ENCODE measurements around the gene MSI2.

Gene MSI2

GRCh38 chr17:57622683-57623433 is 366.5 kb downstream of the MSI2 start:
- TF ChIP-seq CTCF (IDR thresholded peaks at IDR 0.05; ENCODE audit: control insufficient read depth, insufficient read depth, low read depth, low read length, missing control alignments): no peak
- peak; percentile 8 for DNase-seq (ENCODE audit: low read depth)
- no peak overlapping the region for H3K4me3 ChIP-seq (ENCODE audit: control insufficient read depth, low read depth, low read length)

- no peak for DNase-seq (ENCODE audit: low read depth)
- no peak overlapping the region for H3K4me3 ChIP-seq (ENCODE audit: control insufficient read depth, low read depth, low read length)
- no peak for TF ChIP-seq CTCF (IDR thresholded peaks at IDR 0.05; ENCODE audit: control insufficient read depth, insufficient read depth, low read depth, low read length, missing control alignments)
These were observed 367.3 kb downstream of the MSI2 start for GRCh38 chr17:57623620-57624019.

- DNase-seq (ENCODE audit: low read depth): no peak
- TF ChIP-seq CTCF (IDR thresholded peaks at IDR 0.05; ENCODE audit: control insufficient read depth, insufficient read depth, low read depth, low read length, missing control alignments): no peak
These were observed 368.1 kb downstream of the MSI2 start for GRCh38 chr17:57624386-57624785.

GRCh38 chr17:57625511-57625910 is 369.2 kb downstream of the MSI2 start:
- H3K4me3 ChIP-seq (ENCODE audit: control insufficient read depth, low read depth, low read length): no peak overlapping the region
- TF ChIP-seq CTCF (IDR thresholded peaks at IDR 0.05; ENCODE audit: control insufficient read depth, insufficient read depth, low read depth, low read length, missing control alignments): no peak

More at GRCh38 chr17:57624386-57624785, 368.1 kb downstream of the MSI2 start:
- no peak overlapping the region for H3K4me3 ChIP-seq (ENCODE audit: control insufficient read depth, low read depth, low read length)

GRCh38 chr17:57625957-57626356 is 369.6 kb downstream of the MSI2 start:
- no peak for DNase-seq (ENCODE audit: low read depth)
- H3K4me3 ChIP-seq (ENCODE audit: control insufficient read depth, low read depth, low read length): no peak overlapping the region
- TF ChIP-seq CTCF (IDR thresholded peaks at IDR 0.05; ENCODE audit: control insufficient read depth, insufficient read depth, low read depth, low read length, missing control alignments): no peak

More at GRCh38 chr17:57625511-57625910, 369.2 kb downstream of the MSI2 start:
- DNase-seq (ENCODE audit: low read depth): no peak

GRCh38 chr17:57626520-57627210 is 370.3 kb downstream of the MSI2 start:
- TF ChIP-seq CTCF (IDR thresholded peaks at IDR 0.05; ENCODE audit: control insufficient read depth, insufficient read depth, low read depth, low read length, missing control alignments): no peak
- H3K4me3 ChIP-seq (ENCODE audit: control insufficient read depth, low read depth, low read length): no peak overlapping the region
- no peak for DNase-seq (ENCODE audit: low read depth)

Data from AG09309 (cell line).